KG1 (cell line): ENCODE measurements around the gene TRIM41.
"Not testable (repeated sequence)": the region's sequence is repeated elsewhere in the genome, so short reads cannot be mapped to it uniquely, and the experiment has no call there.

Experiments
- DNase-seq: peaks from one replicate; lab custom pipeline; 2025; lab: John Stamatoyannopoulos, UW

The TRIM41 gene

DNA sequence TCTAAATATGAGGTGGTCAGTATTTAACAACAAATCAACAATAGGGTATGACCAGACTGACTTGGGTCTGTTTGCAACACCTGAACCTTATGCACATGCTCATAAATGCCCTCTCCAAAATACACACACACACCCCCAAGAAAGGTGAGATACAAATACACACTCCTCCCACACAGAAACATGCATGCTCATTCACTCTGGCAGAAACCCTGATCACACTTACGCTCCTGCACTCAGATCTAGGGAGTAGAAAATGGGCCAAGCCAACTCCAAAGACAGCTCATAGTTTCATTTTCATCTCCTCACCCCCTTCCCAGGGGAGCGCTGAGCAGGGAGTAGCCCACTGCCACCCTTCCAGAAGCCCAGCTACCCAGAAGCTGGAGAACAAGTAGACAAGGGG is 29.4 kb upstream of the TRIM41 start:
- DNase-seq: no peak

DNA sequence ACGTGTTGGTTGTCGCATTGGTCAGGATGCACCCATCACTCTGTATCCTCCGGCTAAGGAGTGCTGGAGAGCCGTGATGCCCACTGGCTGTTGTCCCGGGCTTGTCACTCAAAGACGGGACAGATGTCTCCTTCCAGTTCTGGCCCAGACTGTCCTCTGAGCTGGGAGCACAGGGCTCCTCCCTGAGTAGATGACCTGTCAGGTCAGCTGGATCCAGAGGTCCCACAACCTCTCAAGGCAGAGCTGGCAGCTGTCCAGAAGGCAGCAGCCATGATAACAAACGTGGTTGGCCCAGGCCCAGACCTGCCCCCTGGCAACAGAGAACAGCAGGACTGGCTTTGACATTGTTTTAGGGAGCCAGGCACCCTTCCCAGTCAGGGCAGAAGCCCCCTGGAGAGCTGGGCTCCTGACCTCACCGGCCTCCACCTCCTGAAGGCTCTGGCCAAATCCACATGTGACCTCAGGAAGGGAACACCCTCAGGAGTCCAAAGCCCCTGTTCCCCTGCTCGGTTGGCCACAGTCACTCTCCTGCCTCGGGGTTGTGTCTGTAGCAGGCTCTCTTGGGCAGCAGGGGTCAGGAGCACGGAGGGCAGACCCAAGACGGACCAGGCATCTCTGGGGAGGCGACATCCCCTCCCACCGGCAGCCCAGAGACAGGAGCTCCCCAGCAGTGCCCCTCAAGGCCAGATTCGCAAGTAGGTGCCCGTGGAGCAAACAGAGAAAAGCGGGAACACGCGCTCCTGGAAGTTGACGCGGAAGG is 28.4 kb upstream of the TRIM41 start:
- DNase-seq: no peak

DNA sequence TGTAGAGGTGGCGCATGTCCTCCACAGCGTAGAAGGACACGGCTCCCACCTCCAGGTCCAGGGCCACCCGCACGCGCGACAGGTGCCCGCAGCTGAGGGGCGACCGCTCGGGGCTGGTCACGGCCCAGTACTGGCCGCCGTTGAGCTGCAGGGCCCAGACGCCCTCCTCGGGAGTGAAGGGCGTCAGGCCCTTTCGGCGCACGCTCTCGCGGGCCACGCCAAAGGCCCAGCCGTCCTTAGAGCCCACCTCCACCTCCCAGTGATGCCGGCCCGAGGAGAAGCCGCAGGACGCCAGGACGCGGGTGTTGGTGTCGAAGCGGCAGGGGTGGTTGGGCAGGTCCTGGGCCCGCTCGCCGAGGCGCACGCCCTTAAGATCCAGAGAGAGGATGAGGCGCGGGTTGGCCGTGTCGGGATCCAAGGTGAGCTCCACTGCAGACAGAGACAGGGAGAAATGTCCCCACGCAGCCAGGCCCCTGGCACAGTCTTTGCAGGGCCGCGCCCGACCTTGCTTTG is 27.8 kb upstream of the TRIM41 start:
- no peak for DNase-seq

DNA sequence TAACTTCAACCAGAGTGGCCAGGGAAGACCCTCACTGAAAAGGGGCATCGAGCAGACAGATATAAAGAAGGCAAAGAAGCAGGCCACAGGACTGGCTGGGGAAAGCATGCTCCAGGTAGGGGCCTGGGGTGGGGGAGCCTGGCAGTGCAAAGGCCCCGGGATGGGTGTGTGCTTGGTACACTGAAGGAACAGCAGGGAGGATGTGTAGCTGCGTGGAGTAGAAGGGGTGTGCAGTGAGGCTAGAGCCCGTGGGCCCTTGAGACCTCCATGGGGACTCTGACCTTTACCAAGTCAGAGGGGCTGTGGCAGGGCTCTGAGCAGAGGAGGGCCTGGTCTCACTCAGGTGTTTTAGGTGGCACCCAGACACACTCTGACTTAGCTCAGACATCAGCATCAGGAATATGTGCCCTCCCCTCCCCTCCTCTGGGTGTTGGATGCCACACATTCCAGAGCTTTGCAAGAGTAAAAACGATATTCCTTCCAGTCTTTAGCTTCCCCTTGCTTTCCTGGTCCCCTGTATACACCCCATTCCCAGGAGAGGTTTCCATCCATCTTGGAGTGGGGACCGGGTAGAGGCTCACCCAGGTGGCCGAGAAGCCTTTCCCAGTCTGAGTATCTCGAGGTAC is 25.6 kb upstream of the TRIM41 start:
- no peak for DNase-seq

DNA sequence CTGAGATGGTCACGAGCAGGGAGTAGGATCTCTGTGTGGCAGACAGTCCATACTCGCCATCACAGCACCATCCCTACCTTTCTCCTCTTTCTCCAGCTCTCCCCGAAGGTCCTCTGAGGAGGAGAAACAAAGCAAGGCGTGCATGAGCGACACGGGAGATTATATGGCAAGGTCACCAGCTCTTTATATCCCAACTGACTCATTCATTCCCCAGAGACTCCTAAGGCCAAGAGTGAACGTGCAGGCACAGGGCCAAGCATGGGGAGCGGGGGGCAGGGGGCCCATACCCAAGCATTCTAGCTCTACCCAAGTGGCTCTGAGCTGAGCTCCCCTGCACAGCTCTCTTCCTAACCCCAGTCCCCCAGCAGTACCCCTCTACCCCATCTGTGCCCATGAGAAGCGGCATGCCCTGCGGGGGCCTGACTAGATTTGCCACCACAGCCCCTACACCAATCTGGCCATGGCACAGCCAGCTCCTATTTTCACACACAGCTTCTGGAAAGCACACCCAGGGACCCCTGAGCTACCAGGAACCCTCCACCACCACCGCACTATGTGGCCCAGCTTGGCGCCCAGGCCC is 24.9 kb upstream of the TRIM41 start:
- DNase-seq: no peak

DNA sequence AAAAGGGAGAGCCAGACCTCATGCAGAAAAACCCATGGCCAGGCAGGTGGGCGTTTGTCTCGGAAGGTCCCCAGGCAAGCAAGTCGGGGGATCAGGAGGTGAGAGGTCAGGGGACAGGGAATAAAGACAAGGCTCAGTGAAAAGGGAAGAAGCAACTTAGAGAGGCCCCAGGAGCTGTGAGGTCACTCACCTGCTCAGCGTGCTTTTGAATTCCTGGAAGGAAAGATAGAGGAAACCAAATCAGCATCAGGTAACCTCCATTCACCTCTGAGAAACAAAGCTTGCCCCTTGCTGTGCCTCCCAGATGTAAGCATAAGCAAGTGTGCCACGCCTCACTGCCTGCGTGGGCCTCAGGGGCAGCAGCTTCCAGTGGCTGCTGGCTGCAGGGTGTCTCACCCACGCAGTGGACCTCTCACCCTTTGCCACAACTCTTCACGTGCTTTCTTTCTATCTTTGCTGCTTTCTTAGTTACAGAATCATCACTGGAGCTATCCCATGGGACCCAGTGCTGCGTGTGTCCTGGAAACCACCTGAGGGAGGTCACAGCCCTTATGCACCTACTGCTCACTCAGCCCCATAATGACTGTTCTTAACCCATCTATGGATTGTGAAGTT is 24.1 kb upstream of the TRIM41 start:
- DNase-seq: no peak

DNA sequence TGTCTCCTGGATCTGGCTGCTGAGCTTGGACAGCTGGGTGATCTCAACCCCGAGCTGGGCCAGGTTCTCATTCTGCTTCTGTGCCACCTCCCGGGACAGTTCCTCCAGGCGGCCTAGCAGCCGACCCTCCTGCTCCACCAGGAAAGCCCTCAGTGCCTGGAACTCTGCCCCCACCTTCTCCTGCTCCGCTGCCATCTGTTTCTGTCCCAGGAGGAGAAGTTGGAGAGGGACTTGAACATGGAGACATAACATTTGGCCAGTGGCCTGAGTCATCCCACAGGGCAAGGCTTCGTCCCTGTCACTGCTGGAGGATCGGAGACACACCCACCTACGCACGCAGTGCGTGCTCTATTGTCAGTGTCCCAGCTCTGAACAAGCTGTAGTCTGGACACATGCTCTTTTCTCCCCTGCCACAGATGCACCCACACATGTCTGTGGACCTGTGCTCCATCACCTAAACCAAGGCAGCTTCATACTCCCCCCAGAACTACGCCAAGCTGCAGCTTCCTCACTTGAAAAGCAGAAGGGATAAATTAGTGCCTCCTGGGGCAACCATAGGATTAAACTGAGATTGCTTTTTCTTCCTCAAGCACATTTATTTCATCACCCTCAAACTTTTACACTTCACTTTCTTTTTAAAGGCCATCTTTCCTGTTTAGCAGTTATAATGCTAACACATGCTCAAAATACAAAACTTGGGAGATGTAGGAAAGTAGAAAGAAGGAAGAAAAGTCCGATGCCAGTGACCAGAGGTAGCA is 23.0 kb upstream of the TRIM41 start:
- DNase-seq: no peak

DNA sequence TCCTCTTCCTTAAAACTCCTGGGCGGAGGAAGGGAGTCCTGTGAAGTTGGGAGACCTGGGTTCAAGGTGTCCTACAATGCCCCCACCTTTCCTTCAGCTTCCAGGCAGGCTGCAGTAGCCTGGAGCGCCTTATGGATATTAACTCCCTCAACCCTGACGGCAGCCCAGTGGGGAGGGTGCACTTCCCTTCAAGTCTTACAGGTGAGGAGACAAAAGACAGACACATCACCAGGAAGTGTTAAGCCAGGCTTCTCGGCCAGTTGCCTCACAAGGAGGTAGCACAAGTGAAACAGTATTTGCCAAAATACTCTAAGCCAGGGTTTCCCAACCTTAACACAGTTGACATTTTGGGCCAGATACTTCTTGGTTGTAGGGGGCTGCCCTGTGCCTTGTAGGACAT is 22.3 kb upstream of the TRIM41 start:
- no peak for DNase-seq

DNA sequence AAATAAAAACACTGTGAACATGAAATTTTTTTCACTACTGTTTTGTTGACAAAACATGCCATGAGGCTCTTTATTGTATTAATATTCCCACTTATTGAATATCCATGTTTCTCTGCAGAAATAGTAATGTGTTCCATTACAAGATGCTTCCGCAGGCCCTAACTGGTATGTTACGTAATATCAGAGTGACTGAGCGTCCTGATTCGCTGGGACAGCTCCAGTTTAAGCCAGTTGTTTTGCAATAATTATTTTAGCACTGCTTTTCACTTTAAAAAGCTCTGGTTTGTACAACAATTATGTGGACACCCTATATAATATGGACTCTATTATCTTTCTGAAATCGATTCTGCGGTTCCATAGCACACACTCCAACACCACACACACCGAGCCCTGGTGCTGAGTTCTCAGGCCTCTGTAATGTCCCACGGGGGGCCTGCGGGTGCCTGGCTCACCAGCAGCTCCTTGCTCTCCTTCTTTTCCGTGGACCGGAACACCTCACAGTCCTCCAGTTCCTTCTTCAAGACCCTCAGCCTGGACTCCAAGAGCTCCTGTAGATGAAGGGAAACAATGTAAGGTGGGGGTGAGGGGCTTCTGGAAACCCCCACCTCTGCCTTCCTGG is 19.9 kb upstream of the TRIM41 start:
- no peak for DNase-seq

DNA sequence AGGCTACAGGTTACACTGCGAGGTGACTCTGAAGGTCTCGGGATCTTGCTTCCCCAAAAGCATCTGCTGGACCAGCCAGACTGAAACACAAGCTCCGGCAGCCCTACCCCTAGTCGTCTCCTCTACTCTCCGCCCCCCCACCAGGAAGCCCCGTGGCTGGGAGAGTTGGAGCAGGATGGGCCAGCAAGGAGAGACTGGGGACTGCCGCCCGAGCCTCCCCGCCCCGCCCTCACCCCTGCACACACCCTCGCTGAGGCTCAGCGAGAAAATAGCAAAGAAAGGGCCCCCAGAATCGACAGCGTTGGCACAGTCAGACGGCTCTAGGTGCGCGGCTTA is 19.3 kb upstream of the TRIM41 start:
- DNase-seq: no peak

DNA sequence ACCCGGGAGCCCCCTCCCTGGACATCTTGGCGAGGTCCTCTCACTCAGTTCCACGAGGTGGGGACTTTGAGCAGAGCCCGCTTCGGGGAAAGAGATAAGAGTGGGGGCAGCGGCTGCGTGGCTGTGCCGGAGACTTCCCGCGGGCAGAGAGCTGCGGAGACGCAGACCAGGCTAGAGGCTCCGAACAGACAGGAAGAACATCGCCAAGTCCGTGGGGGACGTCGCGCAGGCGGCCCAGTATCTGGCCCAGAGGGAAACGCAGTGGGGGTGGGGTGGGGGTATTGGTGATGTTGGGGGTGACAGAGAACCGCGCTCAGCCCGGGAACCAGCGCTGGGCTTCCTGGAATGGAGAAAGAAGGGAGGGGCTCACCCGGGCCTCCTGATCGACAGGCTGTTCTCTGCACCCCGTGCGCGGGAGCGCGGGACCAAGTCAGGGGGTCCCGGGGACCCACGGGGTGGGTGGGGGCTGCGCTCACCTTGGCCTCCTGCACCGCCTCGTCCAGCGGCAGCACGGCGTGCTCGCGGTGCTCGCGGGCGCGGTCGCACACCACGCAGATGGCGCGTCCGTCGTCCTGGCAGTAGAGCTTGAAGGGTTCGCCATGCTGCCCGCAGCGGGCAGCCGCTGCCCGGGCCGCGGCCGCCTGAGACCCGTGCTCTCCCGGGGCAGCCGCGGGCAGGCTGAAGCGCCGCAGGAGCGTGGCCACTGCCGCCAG is 18.8 kb upstream of the TRIM41 start:
- no peak for DNase-seq

DNA sequence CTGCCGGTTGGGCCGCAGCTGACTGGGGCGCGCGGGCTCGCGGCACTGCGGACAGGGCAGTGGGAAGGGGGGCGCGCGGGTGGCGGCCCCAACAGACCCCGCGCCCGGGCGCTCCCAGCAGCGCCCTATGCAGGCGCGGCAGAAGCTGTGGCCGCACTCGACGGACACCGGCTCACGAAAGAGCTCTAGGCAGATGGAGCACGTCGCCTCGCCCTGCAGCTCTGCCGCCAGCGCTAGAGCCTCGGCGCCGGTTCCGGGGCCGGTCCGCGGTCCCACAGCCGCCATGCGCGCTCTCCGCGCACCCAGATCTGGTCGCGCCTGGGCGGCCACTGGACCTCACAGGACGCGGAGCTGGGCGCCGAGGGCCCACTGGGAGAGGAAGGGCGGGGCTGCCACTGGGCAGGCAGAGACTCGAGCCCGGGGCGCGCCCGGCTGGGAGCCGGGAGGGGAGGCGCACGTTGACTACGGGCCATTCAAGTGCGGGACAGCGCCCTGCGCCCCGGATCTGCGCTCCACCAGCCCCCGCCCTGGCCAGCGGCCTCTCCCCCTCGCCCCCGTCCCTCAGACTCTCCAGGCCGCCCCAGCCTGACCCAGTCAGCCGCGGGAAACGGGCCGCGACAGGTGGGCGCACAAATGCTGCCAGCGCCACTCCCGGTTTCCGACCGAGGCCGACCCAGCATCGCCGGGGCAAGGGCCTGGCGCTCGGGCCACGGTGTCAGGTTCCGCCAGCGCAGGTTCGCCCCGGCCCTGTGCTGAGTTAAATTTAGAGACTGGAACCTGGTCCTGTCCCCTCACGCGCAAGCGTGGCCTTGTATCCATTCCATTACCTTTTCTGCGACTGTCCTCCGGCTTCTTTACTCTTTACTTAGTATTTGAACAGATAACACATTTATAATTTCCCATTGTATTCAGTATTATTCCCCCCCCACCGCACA is 18.0 kb upstream of the TRIM41 start, which contains the start of gene TRIM7:
Gene TRIM7, minus strand, starts transcription at position 371 of the 935 bp plus-strand sequence. Its CDS starts 86 bp downstream, at position 285.
- no peak for DNase-seq

DNA sequence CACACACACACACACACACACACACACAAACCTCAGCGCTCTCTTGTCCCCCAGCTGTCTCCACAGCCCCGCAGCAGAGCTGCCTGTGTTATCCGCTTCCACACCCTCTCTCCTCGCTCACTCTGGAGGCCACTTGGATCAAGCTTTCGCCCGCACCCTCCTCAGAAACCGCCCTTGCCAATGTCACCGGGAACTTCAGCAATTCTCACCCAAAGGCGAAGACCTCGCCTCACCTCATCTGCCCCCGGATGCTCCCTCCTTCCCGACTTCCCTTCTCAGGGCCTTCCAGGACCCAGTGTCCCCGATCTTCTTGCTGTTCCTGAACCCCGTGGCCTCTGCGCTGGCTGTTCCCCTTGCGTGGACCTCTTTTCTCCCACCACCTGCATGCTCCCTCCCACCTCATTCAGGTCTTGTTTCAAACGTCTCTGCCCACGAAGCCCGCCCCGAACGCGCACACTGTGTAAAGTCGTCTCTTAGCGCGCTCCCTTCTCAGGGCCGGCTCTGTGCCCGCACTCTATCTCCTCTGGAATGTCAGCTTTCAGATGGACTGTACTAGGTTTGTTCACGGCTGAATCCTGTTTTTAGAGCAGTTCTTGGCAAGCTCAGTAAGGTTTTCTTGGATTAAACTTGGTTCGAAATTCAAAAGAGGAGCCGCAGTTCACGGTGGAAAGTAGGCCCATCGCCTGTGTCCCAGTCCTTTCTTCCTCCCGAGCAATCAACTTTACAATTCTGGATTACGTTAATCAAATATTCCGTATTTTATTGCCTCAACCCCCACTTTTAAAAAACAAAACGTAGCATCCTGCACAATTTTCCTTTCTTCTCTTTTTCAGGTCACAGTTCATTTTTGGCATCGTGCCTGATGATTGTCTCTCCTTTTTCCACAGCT is 17.1 kb upstream of the TRIM41 start:
- DNase-seq: no peak

DNA sequence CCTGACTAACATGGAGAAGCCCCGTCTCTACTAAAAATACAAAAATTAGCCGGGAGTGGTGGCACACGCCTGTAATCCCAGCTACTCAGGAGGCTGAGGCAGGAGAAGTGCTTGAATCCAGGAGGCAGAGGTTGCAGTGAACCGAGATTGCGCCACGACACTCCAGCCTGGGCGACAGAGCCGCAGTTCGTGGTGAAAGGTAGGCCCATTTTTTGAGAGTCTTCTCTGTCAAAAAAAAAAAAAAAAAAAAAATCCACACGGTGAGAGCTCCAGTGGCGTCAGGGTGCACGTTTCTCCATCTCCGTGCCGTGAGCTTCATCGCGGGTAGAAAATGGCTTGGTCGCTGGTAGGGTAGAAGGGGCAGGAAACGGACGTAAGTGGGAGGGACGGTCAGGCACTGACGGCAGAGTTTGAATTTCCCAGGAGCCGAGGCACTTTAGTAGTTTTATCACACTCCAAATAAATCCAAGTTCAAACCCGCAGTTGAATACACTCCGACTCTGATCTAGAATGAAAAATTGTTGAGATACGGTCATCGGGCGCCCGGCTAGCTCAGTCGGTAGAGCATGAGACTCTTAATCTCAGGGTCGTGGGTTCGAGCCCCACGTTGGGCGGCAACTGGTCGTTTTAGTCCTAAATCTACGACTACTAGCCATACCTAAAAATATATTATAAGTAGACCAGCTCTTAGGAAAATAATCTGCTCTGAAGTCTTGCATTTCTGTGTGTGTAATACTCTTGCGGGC is 15.7 kb upstream of the TRIM41 start:
- no peak for DNase-seq

DNA sequence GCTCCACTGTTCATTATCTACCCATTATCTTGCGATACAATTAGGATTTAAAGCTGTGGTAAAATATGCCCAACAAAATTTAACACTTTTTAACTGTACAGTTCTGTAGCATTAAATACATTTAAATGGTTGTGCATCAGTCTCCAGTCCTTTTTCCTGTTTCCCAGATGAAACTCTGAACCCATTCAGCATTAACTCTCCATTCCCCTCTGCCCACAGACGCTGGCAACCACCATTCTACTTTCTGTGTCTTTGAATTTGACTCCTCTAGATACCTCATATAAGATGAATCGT is 15.2 kb upstream of the TRIM41 start:
- no peak for DNase-seq

DNA sequence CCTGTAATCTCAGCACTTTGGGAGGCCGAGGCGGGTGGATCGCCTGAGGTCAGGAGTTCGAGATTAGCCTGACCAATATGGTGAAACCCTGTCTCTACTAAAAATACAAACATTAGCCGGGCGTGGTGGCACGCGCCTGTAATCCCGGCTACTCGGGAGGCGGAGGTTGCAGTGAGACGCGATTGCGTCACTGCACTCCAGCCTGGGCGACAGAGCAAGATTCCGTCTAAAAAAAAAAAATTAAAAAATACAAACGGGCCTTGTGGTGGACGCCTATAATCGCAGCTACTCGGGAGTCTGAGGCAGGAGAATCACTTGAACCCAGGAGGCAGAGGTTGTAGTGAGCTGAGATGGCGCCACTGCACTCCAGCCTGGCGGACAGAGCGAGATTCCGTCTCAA is 14.1 kb upstream of the TRIM41 start:
- not testable (repeated sequence) for DNase-seq

DNA sequence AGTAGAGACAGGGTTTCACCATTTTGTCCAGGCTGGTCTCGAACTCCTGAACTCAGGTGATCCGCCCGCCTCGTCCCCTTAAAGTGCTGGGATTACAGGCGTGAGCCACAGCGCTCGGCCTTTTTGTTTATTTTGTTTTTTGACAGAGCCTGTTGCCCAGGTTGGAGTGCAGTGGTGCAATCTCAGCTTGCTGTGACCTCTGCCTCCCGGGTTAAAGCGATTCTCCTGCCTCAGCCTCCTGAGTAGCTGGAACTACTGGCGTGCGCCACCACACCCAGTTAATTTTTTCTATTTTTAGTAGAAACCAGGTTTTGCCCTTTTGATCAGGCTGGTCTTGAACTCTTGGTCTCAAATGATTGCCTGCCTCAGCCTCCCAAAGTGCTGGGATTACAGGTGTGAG is 12.9 kb upstream of the TRIM41 start:
- DNase-seq: not testable (repeated sequence)

DNA sequence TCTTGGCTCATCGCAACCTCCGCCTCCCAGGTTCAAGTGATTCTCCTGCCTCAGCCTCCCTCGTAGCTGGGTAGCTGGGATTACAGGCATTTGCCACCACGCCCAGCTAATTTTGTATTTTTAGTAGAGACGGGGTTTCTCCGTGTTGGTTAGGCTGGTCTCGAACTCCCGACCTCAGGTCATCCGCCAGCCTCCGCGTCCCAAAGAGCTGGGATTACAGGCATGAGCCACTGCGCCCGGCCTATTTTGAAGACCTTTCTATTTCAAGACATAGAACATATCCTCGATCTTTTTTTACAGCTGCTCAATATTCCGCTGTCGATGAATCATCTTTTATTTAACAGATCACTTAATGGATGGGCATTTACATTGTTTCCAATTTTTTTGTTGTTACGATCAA is 12.4 kb upstream of the TRIM41 start:
- DNase-seq: not testable (repeated sequence)
